HCT116 (cell line): ENCODE results near the gene DTD1. TPM values are rescaled to one million over a fixed set of nuclear protein-coding genes. Genes with fewer than 3 reads are reported as not detected.

Source experiments
- ATAC-seq: fragments of 200-7000 bp; cut with Tn5 transposase; 2 replicates; pipeline ENCODE4 v1.9.1; 2020; ENCODE audit warnings: mild to moderate bottlenecking, moderate library complexity
- BruUV-seq: library from RNA; stranded (reverse); fragments of 400-500 nt; replicated peaks from 2 replicates; lab custom pipeline; 2021; lab: Mats Ljungman, UMichigan
- CTCF ChIA-PET: fragments of 300-600 bp; sonication (Branson Sonifier 250); formaldehyde crosslinking; loops from one replicate; lab custom pipeline; 2021; ENCODE audit warnings: antibody characterized with exemption; lab: Charles Lee
- POLR2A ChIA-PET: fragments of 300-600, 350-600 bp; sonication (Branson Sonifier 250); formaldehyde crosslinking; loops from one replicate; lab custom pipeline; 2021; ENCODE audit warnings: antibody characterized with exemption; lab: Charles Lee
- RAD21 ChIA-PET, 2 experiments: fragments of 300-600 bp; sonication (Branson Sonifier 250); formaldehyde crosslinking; loops; one replicate each; lab custom pipeline; 2023; ENCODE audit warnings: low total read pairs in 2 of 2; ENCODE audit not compliant: uncharacterized antibody in 2 of 2, unreplicated experiment in 2 of 2, low non-redundant PET in 1 of 2; lab: Charles Lee
- DNase-seq: peaks from one replicate; pipeline ENCODE4 v3.0.0-alpha.2; 2010; ENCODE audit warnings: low read depth, low spot score
- H2AFZ ChIP-seq: fragments of 200-600 bp; shearing (Covaris generic), sonication (generic); 2 replicates; pipeline ENCODE4 v1.6.1; 2017; ENCODE audit warnings: low read depth, mixed run types, mixed read lengths, antibody characterized with exemption, low read length; ENCODE audit not compliant: poor library complexity, severe bottlenecking
- H3K27ac ChIP-seq: 2 replicates; pipeline ENCODE4 v1.5.1; 2012; ENCODE audit warnings: low read depth, low read length
- H3K27me3 ChIP-seq: fragments of 200-600 bp; sonication (generic); 2 replicates; pipeline ENCODE4 v1.6.1; 2016; ENCODE audit warnings: mixed run types, low read length, mixed read lengths; ENCODE audit not compliant: insufficient read depth
- H3K36me3 ChIP-seq, 2 experiments: fragments of 200-500 bp in 1 of 2; fragments of 200-600 bp in 1 of 2; sonication (Bioruptor generic) in 1 of 2; sonication (generic) in 1 of 2; 2 replicates each; pipeline versions ENCODE4 v1.5.1 to v1.6.1; 2014 to 2016; ENCODE audit warnings: low read length in 2 of 2, inconsistent platforms in 1 of 2, mixed read lengths in 1 of 2, mixed run types in 1 of 2; ENCODE audit not compliant: insufficient read depth in 2 of 2, control insufficient read depth in 1 of 2
- H3K4me1 ChIP-seq, 2 experiments: fragments of 200-600 bp in 1 of 2; sonication (generic) in 1 of 2; 2 replicates each; pipeline versions ENCODE4 v1.5.1 to v1.6.1; 2012 to 2017; ENCODE audit warnings: low read length in 2 of 2, inconsistent platforms in 1 of 2, mild to moderate bottlenecking in 1 of 2, mixed read lengths in 1 of 2, mixed run types in 1 of 2, moderate library complexity in 1 of 2; ENCODE audit not compliant: insufficient read depth in 2 of 2, control insufficient read depth in 1 of 2
- H3K4me2 ChIP-seq: fragments of 200-600 bp; sonication (generic); 2 replicates; pipeline ENCODE4 v1.6.1; 2017; ENCODE audit warnings: mixed run types, low read length, mixed read lengths
- H3K4me3 ChIP-seq, 2 experiments: fragments of 200-600 bp in 1 of 2; sonication (generic) in 1 of 2; replicated peaks in 1 of 2; 2 replicates each; pipeline ENCODE4 v1.5.1; 2011 to 2016; ENCODE audit warnings: low read length in 2 of 2, control low read depth in 1 of 2, low read depth in 1 of 2, mild to moderate bottlenecking in 1 of 2, mixed read lengths in 1 of 2, mixed run types in 1 of 2
- H3K79me2 ChIP-seq: fragments of 200-600 bp; sonication (generic); 2 replicates; pipeline ENCODE4 v1.6.1; 2017; ENCODE audit warnings: mild to moderate bottlenecking, mixed run types, low read length, moderate library complexity, mixed read lengths; ENCODE audit not compliant: insufficient read depth
- H3K9ac ChIP-seq: fragments of 200-600 bp; sonication (generic); 2 replicates; pipeline ENCODE4 v1.6.1; 2016; ENCODE audit warnings: low read length, mixed read lengths
- H3K9me2 ChIP-seq: fragments of 200-600 bp; sonication (generic), shearing (Covaris generic); 2 replicates; pipeline ENCODE4 v1.6.1; 2017; ENCODE audit warnings: mixed run types, mild to moderate bottlenecking, moderate library complexity; ENCODE audit not compliant: insufficient read depth
- H3K9me3 ChIP-seq, 2 experiments: fragments of 200-500 bp in 1 of 2; fragments of 200-600 bp in 1 of 2; sonication (Bioruptor generic) in 1 of 2; sonication (generic) in 1 of 2; 2 replicates each; pipeline ENCODE4 v1.6.1; 2014 to 2017; ENCODE audit warnings: low read length in 2 of 2, mixed read lengths in 2 of 2, inconsistent platforms in 1 of 2, low read depth in 1 of 2, mild to moderate bottlenecking in 1 of 2, mixed run types in 1 of 2, moderate library complexity in 1 of 2; ENCODE audit not compliant: control insufficient read depth in 1 of 2, insufficient read depth in 1 of 2
- H4K20me1 ChIP-seq: fragments of 200-600 bp; sonication (generic), shearing (Covaris generic); 2 replicates; pipeline ENCODE4 v1.6.1; 2017; ENCODE audit warnings: mixed run types, mild to moderate bottlenecking, moderate library complexity; ENCODE audit not compliant: insufficient read depth
- ATF3 ChIP-seq: IDR thresholded peaks from 2 replicates; pipeline ENCODE4 v1.6.1; 2012
- CBX3 ChIP-seq: IDR thresholded peaks from 2 replicates; pipeline ENCODE4 v1.6.1; 2012; ENCODE audit warnings: low read depth
- CTCF ChIP-seq, 3 experiments: fragments of 200-600 bp in 1 of 3; sonication (generic) in 1 of 3; IDR thresholded peaks in 2 of 3; conservative IDR thresholded peaks in 1 of 3; 2 replicates each; pipeline ENCODE4 v1.5.1; 2012 to 2017; ENCODE audit warnings: low read depth in 2 of 3, low read length in 2 of 3, antibody characterized with exemption in 1 of 3, borderline replicate concordance in 1 of 3, control low read depth in 1 of 3, mild to moderate bottlenecking in 1 of 3, mixed read lengths in 1 of 3, mixed run types in 1 of 3, moderate library complexity in 1 of 3; ENCODE audit not compliant: insufficient read depth in 1 of 3
- EGR1 ChIP-seq: IDR thresholded peaks from 2 replicates; pipeline ENCODE4 v1.6.1; 2012; ENCODE audit warnings: low read depth
- ELF1 ChIP-seq: IDR thresholded peaks from 2 replicates; pipeline ENCODE4 v1.6.1; 2012; ENCODE audit warnings: low read depth, borderline replicate concordance
- EZH2 ChIP-seq: fragments of 200-600 bp; sonication (generic); IDR thresholded peaks from 2 replicates; pipeline ENCODE4 v1.6.1; 2017; ENCODE audit warnings: antibody characterized with exemption, mixed run types
- FOSL1 ChIP-seq: IDR thresholded peaks from 2 replicates; pipeline ENCODE4 v1.6.1; 2012; ENCODE audit warnings: low read depth
- JUND ChIP-seq: IDR thresholded peaks from 2 replicates; pipeline ENCODE4 v1.6.1; 2012
- POLR2A ChIP-seq: IDR thresholded peaks from 2 replicates; pipeline ENCODE4 v1.7.0; 2011; ENCODE audit warnings: borderline replicate concordance; ENCODE audit not compliant: insufficient read depth, insufficient read length; ENCODE audit errors: extremely low read depth
- POLR2AphosphoS5 ChIP-seq: IDR thresholded peaks from 2 replicates; pipeline ENCODE4 v1.6.1; 2011; ENCODE audit warnings: mild to moderate bottlenecking, low read depth, low read length, moderate library complexity
- RAD21 ChIP-seq: IDR thresholded peaks from 2 replicates; pipeline ENCODE4 v1.6.1; 2012; ENCODE audit warnings: low read depth, mild to moderate bottlenecking
- SIN3A ChIP-seq: IDR thresholded peaks from 2 replicates; pipeline ENCODE4 v1.6.1; 2012; ENCODE audit warnings: low read depth
- SP1 ChIP-seq: IDR thresholded peaks from 2 replicates; pipeline ENCODE4 v1.6.1; 2012; ENCODE audit warnings: low read depth
- TCF7L2 ChIP-seq: IDR thresholded peaks from 2 replicates; pipeline ENCODE4 v1.7.0; 2011; ENCODE audit warnings: borderline replicate concordance, inconsistent platforms; ENCODE audit not compliant: insufficient read depth, insufficient read length; ENCODE audit errors: extremely low read depth
- ZNF274 ChIP-seq: fragments of 200-500 bp; sonication (Bioruptor generic); IDR thresholded peaks from 2 replicates; pipeline ENCODE4 v1.6.1; 2014; ENCODE audit warnings: mild to moderate bottlenecking, low read depth, low read length, inconsistent platforms
- intact Hi-C: fragments of 100-400 bp; cut with micrococcal nuclease; formaldehyde crosslinking; loops from 2 replicates; pipeline ENCODE4 v1.10.0; 2022
- total RNA-seq: library from RNA; stranded (reverse); gene quantifications from one replicate; pipeline ENCODE4 v1.2.1, GENCODE V29; 2021; ENCODE audit not compliant: unreplicated experiment
- TF ChIP-seq, protein P1 (sequence below): IDR thresholded peaks from 2 replicates; pipeline ENCODE4 v1.6.1; 2012

The DTD1 gene
- total RNA-seq, 1 experiment from 2014 or later, result 54.5 TPM

DNA sequence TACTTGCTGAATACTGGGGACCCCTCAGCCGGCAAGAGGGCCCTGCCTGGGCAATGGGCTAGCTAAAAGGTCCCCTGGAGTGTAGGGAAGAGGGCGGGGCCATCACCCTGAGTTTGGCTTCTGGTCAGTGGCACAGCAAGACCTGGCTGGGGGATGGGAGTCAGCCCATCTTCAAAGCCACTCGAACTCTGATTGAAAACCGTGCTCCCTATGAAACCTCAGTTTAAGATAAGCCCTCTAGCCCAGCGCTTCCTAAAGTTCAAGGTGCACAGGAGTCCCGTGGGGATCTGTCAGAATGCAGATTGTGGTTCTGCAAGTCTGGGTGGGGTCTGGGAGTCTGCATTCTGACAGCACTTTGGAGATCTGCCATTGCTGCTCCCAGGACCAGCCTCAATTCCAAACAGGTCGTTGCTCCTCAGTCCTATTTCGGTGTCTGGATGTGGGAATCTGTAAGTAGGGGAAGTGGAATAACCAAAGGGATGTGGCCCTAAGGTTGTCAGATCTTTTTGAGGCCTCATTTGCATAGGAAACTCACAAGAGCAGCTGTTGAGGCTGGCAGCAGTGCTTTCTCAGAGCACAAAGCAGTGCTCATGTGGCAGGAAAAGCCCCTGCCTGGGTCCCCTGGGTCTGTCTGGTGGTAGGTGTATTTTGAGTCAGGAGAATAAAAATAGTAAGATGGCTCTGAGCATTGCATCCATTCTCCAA lies 140.5 kb downstream of the DTD1 start:
- Histone ChIP-seq H3K4me3 (no peak overlapping the region), H3K9me2 (no peaks in the 10 kb centered on the region), H3K27ac (no peak overlapping the region), H3K4me1 (no peaks in the 10 kb centered on the region), H3K79me2 (no peaks in the 10 kb centered on the region), H3K36me3 (no peaks in the 10 kb centered on the region), H2AFZ (no peak overlapping the region), H3K27me3 (no peaks in the 10 kb centered on the region)
- ChIA-PET RAD21 (no interaction called here), POLR2A (no interaction called here)
- DNase-seq (no peak), ATAC-seq (no peak)
- intact Hi-C loops, result no loop called here
- TF ChIP-seq ELF1, result no peak
- TF ChIP-seq POLR2AphosphoS5, result no peak
- no peak for TF ChIP-seq FOSL1
- TF ChIP-seq ZNF274, result no peak
- TF ChIP-seq CBX3, result no peak
- no peak for TF ChIP-seq POLR2A
- TF ChIP-seq ATF3, result no peak
- TF ChIP-seq CTCF (IDR thresholded peaks at IDR 0.05 in 2 of 3, conservative IDR thresholded peaks at IDR 0.05 in 1 of 3; ENCODE audit: borderline replicate concordance in 1 of 3, insufficient read depth in 1 of 3, low read depth in 2 of 3, low read length in 2 of 3), result no peak
- TF ChIP-seq SIN3A, result no peak
- no peak for TF ChIP-seq EZH2
- TF ChIP-seq TCF7L2, result no peak
- no peak for TF ChIP-seq JUND
- TF ChIP-seq, protein P1, sequence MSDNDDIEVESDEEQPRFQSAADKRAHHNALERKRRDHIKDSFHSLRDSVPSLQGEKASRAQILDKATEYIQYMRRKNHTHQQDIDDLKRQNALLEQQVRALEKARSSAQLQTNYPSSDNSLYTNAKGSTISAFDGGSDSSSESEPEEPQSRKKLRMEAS, result no peak
- no peak for TF ChIP-seq EGR1
- TF ChIP-seq SP1, result no peak
- TF ChIP-seq RAD21, result no peak
- TF ChIP-seq, all 23 proteins: peak for 0
- Histone ChIP-seq H3K9ac (no peak overlapping the region), H4K20me1 (no peaks in the 10 kb centered on the region), H3K9me3 (no peaks in the 10 kb centered on the region), H3K4me2 (no peak overlapping the region)
- CTCF ChIA-PET, result no interaction called here
- no TSS peak for BruUV-seq
